Measurements from ENCODE around the gene SLAMF1. TPM values are rescaled to one million over a fixed set of nuclear protein-coding genes. Genes with fewer than 3 reads are reported as not detected.

The SLAMF1 gene
- total and polyA plus RNA-seq, 2 donors from 2014 or later = 0.13 to 3.3 TPM

DNA sequence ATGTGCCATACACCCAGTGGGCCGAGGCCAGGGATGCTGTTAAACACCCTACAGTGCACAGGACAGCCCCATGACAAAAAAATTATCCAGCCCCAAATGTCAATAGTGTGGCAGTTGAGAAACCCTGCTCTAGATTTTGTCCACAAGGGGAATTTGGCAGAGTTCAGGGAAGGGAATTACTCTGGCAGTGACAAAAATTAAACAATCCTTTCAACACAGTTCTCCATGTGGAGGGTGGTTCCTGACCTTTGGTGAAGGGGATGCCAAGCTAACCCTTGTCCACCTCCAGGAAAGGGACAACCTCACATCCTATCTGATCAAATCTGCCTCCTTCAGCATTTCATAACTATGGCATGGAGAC lies 39.2 kb downstream of the SLAMF1 start:
- Histone ChIP-seq H3K4me3 (ENCODE audit: low read length in 3 of 3) (no peak overlapping the region), H3K4me1 (ENCODE audit: control insufficient read depth in 2 of 3, insufficient read depth in 2 of 3, low read depth in 1 of 3, low read length in 3 of 3) (no peaks in the 10 kb centered on the region), H3K36me3 (ENCODE audit: control insufficient read depth in 2 of 3, insufficient read depth in 3 of 3, low read length in 3 of 3) (no peaks in the 10 kb centered on the region), H3K9ac (ENCODE audit: low read length in 3 of 3) (no peak overlapping the region), H3K27ac (ENCODE audit: low read depth in 2 of 2, low read length in 2 of 2) (no peak overlapping the region), H3K27me3 (ENCODE audit: control insufficient read depth, insufficient read depth, low read length) (no peaks in the 10 kb centered on the region), H3K9me3 (ENCODE audit: control insufficient read depth in 2 of 3, insufficient read depth in 1 of 3, low read length in 3 of 3) (no peaks in the 10 kb centered on the region)
- DNase-seq = no peak
- TF ChIP-seq, protein P1, sequence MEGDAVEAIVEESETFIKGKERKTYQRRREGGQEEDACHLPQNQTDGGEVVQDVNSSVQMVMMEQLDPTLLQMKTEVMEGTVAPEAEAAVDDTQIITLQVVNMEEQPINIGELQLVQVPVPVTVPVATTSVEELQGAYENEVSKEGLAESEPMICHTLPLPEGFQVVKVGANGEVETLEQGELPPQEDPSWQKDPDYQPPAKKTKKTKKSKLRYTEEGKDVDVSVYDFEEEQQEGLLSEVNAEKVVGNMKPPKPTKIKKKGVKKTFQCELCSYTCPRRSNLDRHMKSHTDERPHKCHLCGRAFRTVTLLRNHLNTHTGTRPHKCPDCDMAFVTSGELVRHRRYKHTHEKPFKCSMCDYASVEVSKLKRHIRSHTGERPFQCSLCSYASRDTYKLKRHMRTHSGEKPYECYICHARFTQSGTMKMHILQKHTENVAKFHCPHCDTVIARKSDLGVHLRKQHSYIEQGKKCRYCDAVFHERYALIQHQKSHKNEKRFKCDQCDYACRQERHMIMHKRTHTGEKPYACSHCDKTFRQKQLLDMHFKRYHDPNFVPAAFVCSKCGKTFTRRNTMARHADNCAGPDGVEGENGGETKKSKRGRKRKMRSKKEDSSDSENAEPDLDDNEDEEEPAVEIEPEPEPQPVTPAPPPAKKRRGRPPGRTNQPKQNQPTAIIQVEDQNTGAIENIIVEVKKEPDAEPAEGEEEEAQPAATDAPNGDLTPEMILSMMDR (IDR thresholded peaks at IDR 0.05; ENCODE audit: borderline replicate concordance, extremely low read depth, insufficient read depth) = no peak
- intact Hi-C loops (cut with DNase I) = no loop called here
- no peak for FAIRE-seq

DNA sequence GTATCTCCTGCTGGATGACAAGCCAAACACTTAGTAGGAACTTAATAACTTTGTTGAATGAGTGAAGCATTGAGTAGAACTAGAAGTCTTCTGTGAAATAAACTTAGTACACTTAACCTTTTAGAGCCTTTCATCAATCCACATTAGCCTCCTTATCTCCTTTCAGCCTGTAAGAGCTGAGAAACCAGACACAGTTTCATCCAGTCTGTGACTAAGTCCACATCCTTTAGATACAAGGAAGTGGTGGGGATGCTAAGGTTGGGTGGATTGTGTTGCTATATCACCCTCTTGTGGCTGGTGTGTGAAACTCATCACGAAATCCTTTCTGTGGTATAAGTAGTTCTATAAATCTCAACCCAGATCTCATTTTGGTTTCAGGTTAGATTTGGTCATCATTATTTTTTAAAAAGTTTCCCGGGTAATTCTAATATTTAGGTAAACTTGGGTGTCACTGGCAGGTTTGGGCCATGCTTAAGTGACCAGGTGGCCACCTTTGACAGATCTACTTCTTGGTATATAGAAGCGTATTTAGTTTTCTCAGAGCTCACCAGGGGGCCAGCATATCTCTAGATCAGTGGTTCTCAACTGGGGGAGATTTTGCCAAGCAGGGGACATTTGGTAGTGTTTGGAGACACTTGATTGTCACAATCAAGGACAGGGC lies 39.7 kb downstream of the SLAMF1 start:
- Histone ChIP-seq H3K9ac (ENCODE audit: low read length in 3 of 3) (no peak overlapping the region), H3K27me3 (ENCODE audit: control insufficient read depth, insufficient read depth, low read length) (no peaks in the 10 kb centered on the region), H3K4me3 (ENCODE audit: low read length in 3 of 3) (no peak overlapping the region), H3K27ac (ENCODE audit: low read depth in 2 of 2, low read length in 2 of 2) (no peak overlapping the region), H3K4me1 (ENCODE audit: control insufficient read depth in 2 of 3, insufficient read depth in 2 of 3, low read depth in 1 of 3, low read length in 3 of 3) (no peaks in the 10 kb centered on the region), H3K36me3 (ENCODE audit: control insufficient read depth in 2 of 3, insufficient read depth in 3 of 3, low read length in 3 of 3) (no peaks in the 10 kb centered on the region), H3K9me3 (ENCODE audit: control insufficient read depth in 2 of 3, insufficient read depth in 1 of 3, low read length in 3 of 3) (no peaks in the 10 kb centered on the region)
- DNase-seq = peak in 3 of 5 donors; percentile 26 to 70 (median 54)
- intact Hi-C loops (cut with DNase I) = no loop called here
- TF ChIP-seq, protein P1 (IDR thresholded peaks at IDR 0.05; ENCODE audit: borderline replicate concordance, extremely low read depth, insufficient read depth) = peak; percentile 70
- FAIRE-seq = peak; percentile 76

DNA sequence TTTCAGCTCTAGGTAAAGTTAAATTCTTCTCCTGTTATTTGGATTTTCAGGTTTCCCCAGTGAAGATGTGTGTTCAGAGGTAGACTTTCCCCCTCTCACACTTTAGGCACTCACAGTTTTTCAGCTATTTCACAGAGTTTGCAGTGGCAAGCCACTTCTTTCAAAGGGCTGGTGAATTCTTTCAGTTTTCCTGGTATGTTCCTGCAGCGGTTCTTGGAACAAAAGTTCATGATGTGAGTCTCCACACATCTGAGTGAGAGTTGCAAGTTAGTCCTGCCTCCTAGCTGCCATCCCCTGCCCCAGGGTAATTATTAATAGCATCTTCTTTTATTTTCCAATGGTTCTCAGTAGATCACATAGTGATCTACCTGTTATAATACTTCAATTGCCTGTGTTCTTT lies 40.2 kb downstream of the SLAMF1 start:
- no peaks in the 10 kb centered on the region for H3K27me3 ChIP-seq (ENCODE audit: control insufficient read depth, insufficient read depth, low read length)
- no peak overlapping the region for H3K27ac ChIP-seq (ENCODE audit: low read depth in 2 of 2, low read length in 2 of 2)
- intact Hi-C loops (cut with DNase I) = no loop called here
- no peaks in the 10 kb centered on the region for H3K9me3 ChIP-seq (ENCODE audit: control insufficient read depth in 2 of 3, insufficient read depth in 1 of 3, low read length in 3 of 3)
- H3K36me3 ChIP-seq (ENCODE audit: control insufficient read depth in 2 of 3, insufficient read depth in 3 of 3, low read length in 3 of 3) = no peaks in the 10 kb centered on the region
- no peak for FAIRE-seq
- no peak overlapping the region for H3K9ac ChIP-seq (ENCODE audit: low read length in 3 of 3)
- H3K4me3 ChIP-seq (ENCODE audit: low read length in 3 of 3) = no peak overlapping the region
- no peaks in the 10 kb centered on the region for H3K4me1 ChIP-seq (ENCODE audit: control insufficient read depth in 2 of 3, insufficient read depth in 2 of 3, low read depth in 1 of 3, low read length in 3 of 3)
- TF ChIP-seq, protein P1 (IDR thresholded peaks at IDR 0.05; ENCODE audit: borderline replicate concordance, extremely low read depth, insufficient read depth) = no peak
- no peak for DNase-seq
